Stimulated activated CD4-positive, alpha-beta T cell treated with anti-CD3 and anti-CD28 coated beads, TNF-alpha, amount 100 ng/mL, for 24 hours (primary cell): ENCODE results near the gene SLC44A3.

Experiments used
- DNase-seq, 3 experiments: peaks; one replicate each; pipeline ENCODE4 v3.0.0-alpha.2; 2020; ENCODE audit warnings: low read depth in 3 of 3

The SLC44A3 gene

DNA sequence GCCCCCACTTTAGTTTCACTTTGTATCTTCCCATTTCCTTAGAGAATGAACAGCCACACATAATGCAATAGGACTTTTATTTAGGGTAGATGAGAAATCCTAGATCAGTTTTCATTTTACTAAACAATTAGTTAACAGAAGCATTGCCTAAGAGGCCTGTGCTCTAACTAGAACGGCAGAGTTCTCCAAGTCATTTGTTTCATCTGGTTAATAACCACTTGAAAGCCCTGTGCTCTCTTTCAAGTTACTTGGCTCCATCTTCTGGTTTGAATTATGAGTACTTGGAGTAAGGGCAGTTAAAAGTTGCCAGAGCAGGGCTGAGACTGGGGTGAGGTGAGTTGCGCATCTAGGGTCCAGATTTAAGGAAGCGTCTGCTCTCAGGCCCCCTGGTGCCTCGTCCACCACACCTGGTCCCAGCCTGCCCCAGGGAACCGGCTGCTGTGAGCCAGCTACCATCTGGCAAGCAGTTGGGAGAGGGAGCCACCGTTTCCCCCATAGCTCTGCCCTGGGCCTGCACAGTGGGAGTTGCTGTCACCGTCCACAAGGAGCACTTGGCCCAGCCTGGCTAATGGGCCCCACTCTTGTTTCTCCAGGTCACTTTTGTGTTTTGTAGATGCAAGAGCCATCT is 18.1 kb upstream of the SLC44A3 start:
- DNase-seq: no peak

- no peak for DNase-seq
These were observed 17.1 kb upstream of the SLC44A3 start for GRCh38 chr1:94803106-94803505.

GRCh38 chr1:94803517-94804441 is 16.4 kb upstream of the SLC44A3 start:
- no peak for DNase-seq

GRCh38 chr1:94804442-94804837 is 15.7 kb upstream of the SLC44A3 start:
- DNase-seq: no peak

- peak; percentile 14 to 35 (median 22) for DNase-seq
These were observed 14.2 kb upstream of the SLC44A3 start for GRCh38 chr1:94805912-94806311.

DNA sequence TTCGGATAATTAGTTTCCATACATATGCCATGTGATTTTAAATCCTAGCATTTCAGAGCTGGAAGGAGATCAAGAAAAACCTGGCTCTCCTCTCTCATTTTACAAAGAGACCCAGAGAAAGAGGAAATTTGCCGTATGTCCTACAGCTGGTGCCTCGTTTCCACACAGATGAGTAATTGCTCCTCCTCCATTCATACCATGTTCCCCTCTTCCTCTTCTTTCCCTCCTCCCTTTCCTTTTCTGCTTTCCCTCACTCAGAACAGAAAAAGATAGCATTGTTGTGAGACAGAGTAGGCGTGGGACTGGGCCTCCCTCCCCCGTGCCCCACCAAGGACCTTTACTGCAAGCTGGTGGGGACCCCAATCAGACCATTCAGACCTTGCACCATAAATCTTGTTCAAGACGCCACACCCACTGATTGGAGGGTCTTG is 13.7 kb upstream of the SLC44A3 start:
- no peak for DNase-seq

- no peak for DNase-seq
These were observed 12.2 kb upstream of the SLC44A3 start for GRCh38 chr1:94807742-94808491.

DNA sequence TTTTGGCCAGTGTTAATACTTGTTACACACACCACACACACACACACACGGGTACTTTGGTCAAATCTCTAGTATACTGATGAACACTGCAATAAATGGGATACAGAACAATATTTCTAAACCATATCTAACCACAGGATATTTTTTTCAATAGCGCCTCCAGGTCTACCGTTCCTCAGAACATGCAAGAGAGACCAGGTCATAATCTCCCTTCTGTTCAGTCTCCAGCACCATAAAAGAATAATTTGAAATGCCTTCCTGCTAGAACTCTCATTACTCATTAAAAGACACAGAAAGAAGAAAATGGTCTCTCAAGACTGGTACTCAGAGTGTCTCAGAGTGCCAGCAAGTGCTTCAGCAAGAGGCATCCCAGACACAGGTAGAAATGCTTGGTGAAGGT is 11.5 kb upstream of the SLC44A3 start:
- no peak for DNase-seq

DNA sequence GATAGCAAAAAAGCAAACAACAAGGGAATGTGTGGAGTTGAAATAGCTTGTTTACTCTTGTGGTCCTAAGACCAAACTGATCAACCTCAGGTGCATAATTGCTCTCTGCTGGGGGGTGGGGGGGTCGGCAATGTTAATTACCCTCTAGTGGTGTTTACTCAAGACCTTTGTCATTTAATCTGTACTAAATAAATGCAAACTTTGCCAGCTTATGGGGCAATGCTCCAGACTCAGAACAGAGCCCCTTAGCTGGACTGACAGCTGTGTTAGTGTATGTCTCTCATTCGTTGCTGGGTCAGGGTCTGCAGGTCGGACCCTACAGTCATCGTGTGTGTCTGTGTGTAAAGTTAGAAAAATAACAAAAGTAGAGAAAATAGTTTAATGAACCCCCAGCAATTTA is 7.2 kb upstream of the SLC44A3 start:
- no peak for DNase-seq

DNA sequence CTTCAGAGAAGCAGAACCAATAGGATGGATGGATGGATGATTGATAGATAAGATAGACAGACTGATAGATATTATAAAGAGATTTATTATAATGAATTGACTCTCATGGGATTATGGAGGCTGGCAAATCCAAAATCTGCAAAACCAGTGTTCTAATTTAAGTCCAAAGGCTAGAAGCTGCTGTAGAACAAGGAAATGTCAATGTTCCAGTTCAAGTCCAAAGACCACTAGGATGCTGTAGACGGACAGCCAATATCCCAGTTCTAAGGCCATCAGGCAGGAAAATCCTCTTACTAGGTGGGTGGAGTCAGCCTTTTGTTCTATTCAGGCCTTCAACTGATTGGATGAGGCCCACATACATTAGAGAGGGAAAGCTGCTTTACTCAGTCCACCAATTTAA is 4.1 kb upstream of the SLC44A3 start:
- no peak for DNase-seq

- DNase-seq: no peak
These were observed 2.4 kb upstream of the SLC44A3 start for GRCh38 chr1:94817712-94818111.

- no peak for DNase-seq
These were observed 766 bp upstream of the SLC44A3 start for GRCh38 chr1:94819238-94819944.

- no peak for DNase-seq
These were observed 779 bp downstream of the SLC44A3 start for GRCh38 chr1:94820936-94821335.

GRCh38 chr1:94821636-94822305 is 1.6 kb downstream of the SLC44A3 start:
- DNase-seq: no peak

- no peak for DNase-seq
These were observed 3.0 kb downstream of the SLC44A3 start for GRCh38 chr1:94823116-94823515.

DNA sequence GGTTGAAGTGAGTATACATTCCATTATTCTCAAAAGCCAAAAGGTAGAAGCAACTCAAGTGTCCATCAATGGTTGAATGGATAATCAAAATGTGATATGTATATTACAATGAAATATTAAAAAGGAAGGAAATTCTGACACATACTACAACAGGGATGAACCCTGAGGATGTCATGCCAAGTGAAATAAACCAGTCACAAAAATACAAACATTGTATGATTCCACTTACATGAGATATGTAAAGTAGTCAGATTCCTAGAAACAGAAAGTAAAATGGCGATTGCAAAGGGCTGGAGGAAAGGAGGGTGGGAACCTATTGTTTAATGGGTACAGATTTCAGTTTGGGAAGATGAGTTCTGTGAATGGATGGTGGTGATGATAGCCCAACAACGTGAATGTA is 5.8 kb downstream of the SLC44A3 start:
- no peak for DNase-seq

DNA sequence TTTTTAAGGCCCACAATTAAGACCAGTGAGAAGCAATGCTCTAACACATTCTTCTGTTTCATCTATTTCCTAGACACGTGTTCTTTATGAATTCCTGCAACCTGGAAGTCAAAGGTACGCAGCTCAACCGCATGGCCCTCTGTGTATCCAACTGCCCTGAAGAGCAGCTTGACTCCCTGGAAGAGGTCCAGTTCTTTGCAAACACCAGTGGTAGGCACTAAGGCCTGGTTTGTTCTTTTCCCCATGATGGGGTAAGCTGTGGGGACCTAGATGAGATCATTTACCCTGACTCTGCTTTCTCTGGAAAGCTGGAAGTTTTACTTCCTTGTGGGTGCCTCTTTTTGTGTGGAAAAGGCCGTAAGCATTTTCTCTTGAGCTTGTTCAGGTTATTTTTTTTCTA is 7.3 kb downstream of the SLC44A3 start:
- no peak for DNase-seq

DNA sequence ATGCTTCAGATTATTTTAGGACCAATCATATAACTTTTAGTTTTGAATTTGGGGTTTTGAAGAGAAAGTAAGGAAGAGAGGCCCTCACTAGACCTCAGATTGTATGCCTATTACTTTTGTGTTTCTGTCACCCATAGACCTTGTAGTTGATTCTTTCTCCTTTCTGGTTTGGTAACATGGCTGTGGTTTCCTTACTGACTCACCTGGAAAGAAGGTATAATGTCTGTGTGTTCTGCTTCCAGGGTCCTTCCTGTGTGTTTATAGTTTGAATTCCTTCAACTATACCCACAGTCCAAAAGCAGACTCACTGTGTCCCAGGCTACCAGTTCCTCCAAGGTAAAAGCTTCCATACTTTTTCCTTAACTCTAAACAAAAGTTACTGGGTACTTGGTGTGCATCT is 8.1 kb downstream of the SLC44A3 start:
- DNase-seq: no peak

GRCh38 chr1:94831641-94832040 is 11.5 kb downstream of the SLC44A3 start:
- no peak for DNase-seq

DNA sequence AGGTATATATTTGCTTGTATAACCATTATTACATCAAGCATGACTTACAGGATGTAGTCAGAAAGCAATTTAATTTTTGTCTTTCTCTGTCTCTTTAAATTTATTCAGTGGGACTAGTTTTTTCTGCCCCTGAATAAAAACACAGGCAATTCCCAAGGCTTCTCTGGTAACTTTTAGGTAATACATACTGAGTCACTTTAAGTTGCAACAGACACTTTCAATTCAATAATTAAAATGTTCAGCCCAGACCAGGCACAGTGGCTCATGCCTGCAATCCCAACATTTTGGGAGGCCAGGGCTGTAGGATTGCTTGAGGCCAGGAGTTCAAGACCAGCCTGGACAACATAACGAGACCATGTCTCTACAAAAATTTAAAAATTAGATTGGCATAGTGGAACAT is 12.3 kb downstream of the SLC44A3 start:
- DNase-seq: no peak

DNA sequence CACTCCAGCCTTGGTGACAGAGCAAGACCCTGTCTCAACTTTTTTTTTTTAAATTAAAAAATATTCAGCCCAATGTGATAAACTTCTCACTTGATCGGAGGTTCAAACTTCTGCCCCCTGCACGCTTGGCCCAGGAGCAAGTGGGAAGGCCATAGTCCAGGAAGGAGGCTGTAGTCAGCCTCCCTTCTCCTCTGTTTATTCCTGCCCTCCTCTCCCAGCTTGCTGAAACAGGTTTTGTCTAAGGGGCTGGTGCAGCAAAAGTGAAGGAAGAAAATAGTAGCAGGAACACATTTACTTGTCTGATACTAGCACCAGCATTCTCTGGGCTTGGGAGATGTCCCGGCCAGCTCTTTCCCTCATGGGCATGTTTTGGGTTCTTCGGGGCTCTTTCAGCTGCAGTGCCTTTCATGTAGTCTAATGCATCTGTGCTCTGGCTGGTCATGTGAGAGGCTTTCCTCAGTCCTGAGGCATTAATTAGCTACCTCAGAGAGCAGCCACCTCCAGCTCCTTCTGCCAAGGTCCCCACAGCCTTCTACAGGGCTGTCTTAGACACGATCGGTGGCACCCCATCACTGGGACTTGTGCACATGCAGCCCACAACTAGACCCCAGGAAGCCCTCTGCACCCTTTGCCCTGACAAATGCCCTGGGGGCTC is 12.9 kb downstream of the SLC44A3 start:
- no peak for DNase-seq
